GM06990 (cell line): ENCODE measurements around the gene PRSS27.

ENCODE experiments used
- DNase-seq: peaks from one replicate; pipeline ENCODE4 v3.0.0-alpha.2; 2011; ENCODE audit not compliant: insufficient read length; ENCODE audit errors: extremely low read depth
- H3K27me3 ChIP-seq: replicated peaks from 2 replicates; pipeline ENCODE4 v1.6.0; 2011; ENCODE audit warnings: low read length; ENCODE audit not compliant: control insufficient read depth, insufficient read depth
- H3K36me3 ChIP-seq: 2 replicates; pipeline ENCODE4 v1.5.1; 2011; ENCODE audit warnings: low read length; ENCODE audit not compliant: control insufficient read depth, insufficient read depth
- H3K4me3 ChIP-seq: replicated peaks from 2 replicates; pipeline ENCODE4 v1.5.1; 2011; ENCODE audit warnings: low read depth, mild to moderate bottlenecking, control low read depth, low read length
- CTCF ChIP-seq: IDR thresholded peaks from 2 replicates; pipeline ENCODE4 v1.5.1; 2011; ENCODE audit warnings: low read length, control low read depth, mild to moderate bottlenecking, inconsistent platforms; ENCODE audit not compliant: insufficient read depth, poor library complexity, severe bottlenecking

The PRSS27 gene

GRCh38 chr16:2711370-2712062 lies 8.5 kb downstream of the PRSS27 start:
- no peak for TF ChIP-seq CTCF
- peak; percentile 5 for DNase-seq
- Histone ChIP-seq H3K27me3 (no peaks in the 10 kb centered on the region; the same call in 1 of the 2 replicates), H3K36me3 (peaks cover 7% of the 10 kb centered on the region), H3K4me3 (no peak overlapping the region)

DNA sequence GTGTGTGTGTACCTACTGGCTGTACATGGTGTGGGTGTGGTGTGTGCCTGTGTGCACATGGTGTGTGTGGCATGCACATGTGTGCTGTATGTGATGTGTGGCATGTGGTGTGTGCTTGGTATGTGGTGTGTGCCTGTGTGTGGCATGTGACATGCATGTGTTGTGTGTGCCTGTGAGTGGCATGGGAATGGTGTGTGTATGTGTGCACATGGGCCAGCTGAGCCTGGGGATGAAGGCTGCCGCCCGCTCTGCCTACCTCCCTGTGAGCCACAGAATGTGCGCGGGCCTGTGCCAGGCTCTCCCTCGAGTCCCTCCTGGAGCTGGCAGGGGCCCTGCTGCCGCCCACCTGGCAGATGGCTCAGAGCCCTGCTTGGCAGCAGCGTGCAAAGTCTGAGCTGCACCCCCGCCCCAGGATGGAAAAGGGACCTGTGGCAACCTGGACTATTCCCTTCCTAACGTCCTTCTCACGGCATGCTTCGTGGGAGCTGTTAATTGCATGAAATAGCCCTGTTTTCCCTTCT lies 9.3 kb downstream of the PRSS27 start:
- H3K4me3 ChIP-seq: no peak overlapping the region

GRCh38 chr16:2710021-2710710 lies 9.9 kb downstream of the PRSS27 start:
- no peak overlapping the region for H3K4me3 ChIP-seq
- peaks cover 12% of the 10 kb centered on the region for H3K36me3 ChIP-seq
- H3K27me3 ChIP-seq: no peaks in the 10 kb centered on the region
- no peak for TF ChIP-seq CTCF
- peak; percentile 15 for DNase-seq

More for the DNA sequence above, 9.3 kb downstream of the PRSS27 start:
- Histone ChIP-seq H3K27me3 (no peaks in the 10 kb centered on the region), H3K36me3 (peaks cover 8% of the 10 kb centered on the region)
- peak; percentile 22 for DNase-seq
- no peak for TF ChIP-seq CTCF

- peaks cover 15% of the 10 kb centered on the region for H3K36me3 ChIP-seq
- DNase-seq: peak; percentile 6
- no peaks in the 10 kb centered on the region for H3K27me3 ChIP-seq
- no peak for TF ChIP-seq CTCF
- H3K4me3 ChIP-seq: no peak overlapping the region
Measured at GRCh38 chr16:2709588-2709984, 10.4 kb downstream of the PRSS27 start.

DNA sequence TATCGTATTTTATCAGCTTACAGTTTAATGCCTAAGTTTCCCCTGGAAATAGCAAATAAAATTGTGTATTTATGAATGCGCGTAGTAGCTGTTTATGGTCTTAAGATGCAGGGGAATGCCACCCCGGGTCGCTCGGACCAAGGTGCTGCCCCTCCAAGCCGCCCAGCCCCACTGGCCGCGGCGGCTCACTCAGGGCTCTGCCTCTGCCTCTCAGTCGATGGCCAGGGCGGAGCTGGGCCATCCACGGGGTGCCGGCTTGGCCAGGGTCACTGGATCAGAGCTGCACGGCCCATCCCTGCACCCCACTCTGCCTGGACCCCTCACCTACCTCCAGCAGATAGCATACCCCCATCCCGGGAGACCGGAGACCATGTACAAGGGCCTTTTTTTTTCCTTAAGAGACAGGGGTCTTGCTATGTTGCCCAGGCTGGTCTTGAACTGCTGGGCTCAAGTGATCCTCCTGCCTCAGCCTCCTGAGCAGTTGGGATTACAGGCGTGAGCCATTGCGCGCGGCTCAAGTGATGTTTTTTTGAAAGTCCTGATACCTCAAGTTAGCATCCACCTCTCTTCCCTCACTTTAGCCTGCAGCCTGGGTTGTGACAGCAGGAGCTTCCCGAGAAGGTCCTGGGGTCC lies 11.0 kb downstream of the PRSS27 start:
- no peak overlapping the region for H3K4me3 ChIP-seq
- TF ChIP-seq CTCF: no peak
- peak; percentile 6 for DNase-seq
- H3K36me3 ChIP-seq: peaks cover 16% of the 10 kb centered on the region
- H3K27me3 ChIP-seq: no peaks in the 10 kb centered on the region
